IPS-15b (cell line): Measurements from ENCODE around the gene RTN4R.

Experiments
- H3K27me3 ChIP-seq: one replicate; pipeline ENCODE4 v1.6.1; 2013; ENCODE audit warnings: low read length; ENCODE audit not compliant: control insufficient read depth, insufficient read depth
- H3K36me3 ChIP-seq: one replicate; pipeline ENCODE4 v1.6.1; 2013; ENCODE audit warnings: low read length; ENCODE audit not compliant: control insufficient read depth, insufficient read depth
- H3K4me1 ChIP-seq: one replicate; pipeline ENCODE4 v1.6.1; 2013; ENCODE audit warnings: mild to moderate bottlenecking, low read length; ENCODE audit not compliant: control insufficient read depth, insufficient read depth
- H3K4me3 ChIP-seq: one replicate; pipeline ENCODE4 v1.5.1; 2013; ENCODE audit warnings: low read depth, low read length
- H3K9ac ChIP-seq: one replicate; pipeline ENCODE4 v1.6.1; 2013; ENCODE audit warnings: low read depth, mild to moderate bottlenecking, low read length
- H3K9me3 ChIP-seq: one replicate; pipeline ENCODE4 v1.6.1; 2013; ENCODE audit warnings: mild to moderate bottlenecking, low read length; ENCODE audit not compliant: control insufficient read depth, insufficient read depth

RTN4R gene

GRCh38 chr22:20254975-20255946, 12.9 kb downstream of the RTN4R start:
- Histone ChIP-seq H3K36me3 (peaks cover 5% of the 10 kb centered on the region), H3K27me3 (no peaks in the 10 kb centered on the region), H3K4me1 (no peaks in the 10 kb centered on the region), H3K9me3 (no peaks in the 10 kb centered on the region), H3K4me3 (no peak overlapping the region), H3K9ac (no peak overlapping the region)

- no peaks in the 10 kb centered on the region for H3K4me1 ChIP-seq
Observed at GRCh38 chr22:20253161-20253560, 15.0 kb downstream of the RTN4R start.

GRCh38 chr22:20251981-20252380, 16.1 kb downstream of the RTN4R start:
- H3K9me3 ChIP-seq = no peaks in the 10 kb centered on the region
- no peaks in the 10 kb centered on the region for H3K27me3 ChIP-seq
- H3K4me3 ChIP-seq = no peak overlapping the region
- H3K9ac ChIP-seq = no peak overlapping the region
- no peaks in the 10 kb centered on the region for H3K4me1 ChIP-seq
- H3K36me3 ChIP-seq = peaks cover under 1% of the 10 kb centered on the region

More at GRCh38 chr22:20253161-20253560, 15.0 kb downstream of the RTN4R start:
- Histone ChIP-seq H3K9me3 (no peaks in the 10 kb centered on the region), H3K27me3 (no peaks in the 10 kb centered on the region), H3K36me3 (peaks cover 5% of the 10 kb centered on the region), H3K9ac (no peak overlapping the region), H3K4me3 (no peak overlapping the region)

GRCh38 chr22:20251491-20251890, 16.6 kb downstream of the RTN4R start:
- Histone ChIP-seq H3K9me3 (no peaks in the 10 kb centered on the region), H3K36me3 (no peaks in the 10 kb centered on the region), H3K9ac (no peak overlapping the region), H3K27me3 (no peaks in the 10 kb centered on the region), H3K4me3 (no peak overlapping the region), H3K4me1 (no peaks in the 10 kb centered on the region)

GRCh38 chr22:20249797-20250354, 18.2 kb downstream of the RTN4R start:
- H3K36me3 ChIP-seq = no peaks in the 10 kb centered on the region
- no peaks in the 10 kb centered on the region for H3K4me1 ChIP-seq
- H3K27me3 ChIP-seq = no peaks in the 10 kb centered on the region
- no peak overlapping the region for H3K9ac ChIP-seq
- H3K9me3 ChIP-seq = no peaks in the 10 kb centered on the region
- no peak overlapping the region for H3K4me3 ChIP-seq

GRCh38 chr22:20248461-20248978, 19.6 kb downstream of the RTN4R start:
- H3K9me3 ChIP-seq = no peaks in the 10 kb centered on the region
- H3K4me1 ChIP-seq = no peaks in the 10 kb centered on the region
- H3K36me3 ChIP-seq = no peaks in the 10 kb centered on the region
- H3K4me3 ChIP-seq = no peak overlapping the region
- no peak overlapping the region for H3K9ac ChIP-seq
- H3K27me3 ChIP-seq = no peaks in the 10 kb centered on the region

GRCh38 chr22:20247608-20248171, 20.4 kb downstream of the RTN4R start:
- no peaks in the 10 kb centered on the region for H3K27me3 ChIP-seq
- H3K4me3 ChIP-seq = no peak overlapping the region
- no peaks in the 10 kb centered on the region for H3K9me3 ChIP-seq
- H3K9ac ChIP-seq = no peak overlapping the region
- H3K4me1 ChIP-seq = no peaks in the 10 kb centered on the region
- peaks cover under 1% of the 10 kb centered on the region for H3K36me3 ChIP-seq

GRCh38 chr22:20247010-20247505, 21.1 kb downstream of the RTN4R start:
- Histone ChIP-seq H3K27me3 (no peaks in the 10 kb centered on the region), H3K9me3 (no peaks in the 10 kb centered on the region), H3K9ac (no peak overlapping the region), H3K4me1 (no peaks in the 10 kb centered on the region), H3K36me3 (peaks cover 6% of the 10 kb centered on the region), H3K4me3 (no peak overlapping the region)

GRCh38 chr22:20246368-20247009, 21.6 kb downstream of the RTN4R start:
- no peaks in the 10 kb centered on the region for H3K27me3 ChIP-seq
- H3K36me3 ChIP-seq = peaks cover 12% of the 10 kb centered on the region
- no peak overlapping the region for H3K9ac ChIP-seq
- H3K4me3 ChIP-seq = no peak overlapping the region
- no peaks in the 10 kb centered on the region for H3K4me1 ChIP-seq
- no peaks in the 10 kb centered on the region for H3K9me3 ChIP-seq

- Histone ChIP-seq H3K9ac (peak overlapping the region; percentile 8), H3K4me1 (peaks cover under 1% of the 10 kb centered on the region), H3K36me3 (peaks cover 12% of the 10 kb centered on the region), H3K27me3 (no peaks in the 10 kb centered on the region), H3K9me3 (no peaks in the 10 kb centered on the region), H3K4me3 (no peak overlapping the region)
Observed at GRCh38 chr22:20245577-20246367, 22.3 kb downstream of the RTN4R start.
